ENCODE results near the gene ZNF513. TPM values are rescaled to one million over a fixed set of nuclear protein-coding genes. Genes with fewer than 3 reads are reported as not detected.

ZNF513 gene
- total RNA-seq, 2 donors from 2014 or later, result 4.7 to 6.2 TPM

GRCh38 chr2:27378809-27379290 lies 1.7 kb downstream of the ZNF513 start:
- no peaks in the 10 kb centered on the region for H3K9me3 ChIP-seq
- TF ChIP-seq, protein P1, sequence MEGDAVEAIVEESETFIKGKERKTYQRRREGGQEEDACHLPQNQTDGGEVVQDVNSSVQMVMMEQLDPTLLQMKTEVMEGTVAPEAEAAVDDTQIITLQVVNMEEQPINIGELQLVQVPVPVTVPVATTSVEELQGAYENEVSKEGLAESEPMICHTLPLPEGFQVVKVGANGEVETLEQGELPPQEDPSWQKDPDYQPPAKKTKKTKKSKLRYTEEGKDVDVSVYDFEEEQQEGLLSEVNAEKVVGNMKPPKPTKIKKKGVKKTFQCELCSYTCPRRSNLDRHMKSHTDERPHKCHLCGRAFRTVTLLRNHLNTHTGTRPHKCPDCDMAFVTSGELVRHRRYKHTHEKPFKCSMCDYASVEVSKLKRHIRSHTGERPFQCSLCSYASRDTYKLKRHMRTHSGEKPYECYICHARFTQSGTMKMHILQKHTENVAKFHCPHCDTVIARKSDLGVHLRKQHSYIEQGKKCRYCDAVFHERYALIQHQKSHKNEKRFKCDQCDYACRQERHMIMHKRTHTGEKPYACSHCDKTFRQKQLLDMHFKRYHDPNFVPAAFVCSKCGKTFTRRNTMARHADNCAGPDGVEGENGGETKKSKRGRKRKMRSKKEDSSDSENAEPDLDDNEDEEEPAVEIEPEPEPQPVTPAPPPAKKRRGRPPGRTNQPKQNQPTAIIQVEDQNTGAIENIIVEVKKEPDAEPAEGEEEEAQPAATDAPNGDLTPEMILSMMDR (IDR thresholded peaks at IDR 0.05), result no peak
- peaks cover 58% of the 10 kb centered on the region for H3K36me3 ChIP-seq
- H3K27ac ChIP-seq, result no peak overlapping the region
- H3K4me1 ChIP-seq, result peaks cover 0 to 37% of the 10 kb centered on the region in 2 donors
- DNase-seq (ENCODE audit: low spot score), result no peak
- H3K27me3 ChIP-seq, result no peaks in the 10 kb centered on the region
- H3K4me3 ChIP-seq, result no peak overlapping the region

GRCh38 chr2:27378096-27378808 lies 2.3 kb downstream of the ZNF513 start:
- no peak for DNase-seq (ENCODE audit: low spot score)
- Histone ChIP-seq H3K9me3 (no peaks in the 10 kb centered on the region), H3K4me3 (no peak overlapping the region), H3K4me1 (peaks cover 0 to 37% of the 10 kb centered on the region in 2 donors), H3K27me3 (no peaks in the 10 kb centered on the region), H3K27ac (no peak overlapping the region), H3K36me3 (peaks cover 58% of the 10 kb centered on the region)
- TF ChIP-seq, protein P1 (IDR thresholded peaks at IDR 0.05), result no peak

GRCh38 chr2:27377618-27378095 lies 2.9 kb downstream of the ZNF513 start:
- peaks cover 0 to 40% of the 10 kb centered on the region in 2 donors for H3K4me1 ChIP-seq
- H3K9me3 ChIP-seq, result no peaks in the 10 kb centered on the region
- DNase-seq (ENCODE audit: low spot score), result no peak
- H3K36me3 ChIP-seq, result peaks cover 54% of the 10 kb centered on the region
- no peak overlapping the region for H3K27ac ChIP-seq
- no peak overlapping the region for H3K4me3 ChIP-seq
- TF ChIP-seq, protein P1 (IDR thresholded peaks at IDR 0.05), result no peak
- H3K27me3 ChIP-seq, result no peaks in the 10 kb centered on the region

- Histone ChIP-seq H3K36me3 (peaks cover 50% of the 10 kb centered on the region), H3K4me1 (peaks cover 0 to 46% of the 10 kb centered on the region in 2 donors), H3K9me3 (no peaks in the 10 kb centered on the region)
Observed at GRCh38 chr2:27376866-27377617, 3.5 kb downstream of the ZNF513 start.

DNA sequence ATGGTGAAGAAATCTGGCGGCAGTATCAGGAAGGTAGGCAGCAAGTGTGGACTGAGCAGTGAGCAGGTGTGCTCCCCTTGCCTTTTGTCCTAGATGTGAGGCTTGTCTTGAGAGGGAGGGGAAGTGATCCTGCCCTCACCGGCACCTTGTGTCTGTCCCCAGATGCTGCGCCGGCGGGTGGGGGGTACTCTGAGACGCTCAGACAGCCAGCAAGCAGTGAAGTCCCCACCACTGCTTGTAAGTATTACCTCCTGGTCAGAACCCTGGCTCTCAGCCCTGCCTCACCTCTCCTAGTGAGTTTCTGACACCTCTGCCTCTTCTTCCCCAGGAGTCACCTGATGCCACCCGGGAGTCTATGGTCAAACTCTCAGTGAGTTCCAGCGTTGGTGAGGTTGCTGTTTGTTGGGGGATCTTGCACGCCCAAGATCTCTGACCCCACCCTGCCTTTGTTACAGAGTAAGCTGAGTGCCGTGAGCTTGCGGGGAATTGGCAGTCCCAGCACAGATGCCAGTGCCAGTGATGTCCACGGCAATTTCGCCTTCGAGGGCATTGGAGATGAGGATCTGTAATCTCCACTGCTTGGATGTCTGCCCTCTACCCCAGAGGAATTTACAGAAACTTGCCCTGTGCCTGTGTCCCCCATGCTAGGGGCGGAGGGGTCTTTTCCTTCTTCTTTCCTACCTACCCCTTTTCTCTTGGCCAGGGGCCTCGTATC lies 4.2 kb downstream of the ZNF513 start:
- H3K4me3 ChIP-seq, result no peak overlapping the region
- peaks cover 0 to 49% of the 10 kb centered on the region in 2 donors for H3K4me1 ChIP-seq
- TF ChIP-seq, protein P1 (IDR thresholded peaks at IDR 0.05), result no peak
- H3K36me3 ChIP-seq, result peaks cover 48% of the 10 kb centered on the region
- no peak overlapping the region for H3K27ac ChIP-seq
- H3K27me3 ChIP-seq, result no peaks in the 10 kb centered on the region
- H3K9me3 ChIP-seq, result no peaks in the 10 kb centered on the region
- DNase-seq (ENCODE audit: low spot score), result no peak

More at GRCh38 chr2:27376866-27377617, 3.5 kb downstream of the ZNF513 start:
- no peak overlapping the region for H3K27ac ChIP-seq
- H3K4me3 ChIP-seq, result no peak overlapping the region
- H3K27me3 ChIP-seq, result no peaks in the 10 kb centered on the region
- DNase-seq (ENCODE audit: low spot score), result no peak
- TF ChIP-seq, protein P1 (IDR thresholded peaks at IDR 0.05), result no peak
